Right ventricle myocardium inferior (tissue), 1 donor: ENCODE data around the gene DVL1. TPM values are rescaled to one million over a fixed set of nuclear protein-coding genes. Genes with fewer than 3 reads are reported as not detected.

Source experiments
- ATAC-seq: fragments of 200-7000 bp; cut with Tn5 transposase; one replicate; pipeline ENCODE4 v1.9.1; 2020; ENCODE audit warnings: mild to moderate bottlenecking, moderate library complexity
- DNase-seq: peaks from one replicate; pipeline ENCODE4 v3.0.0; 2021; ENCODE audit errors: missing footprints
- intact Hi-C: fragments of 100-400 bp; cut with DNase I; formaldehyde crosslinking; loops from one replicate; pipeline ENCODE4 v1.11.0; 2022
- total RNA-seq: library from RNA; stranded (reverse); fragmentation: NEBNext Ultra II Directional; extraction: Animal tissue kit (Norgen Biotek cat#: 25700); gene quantifications from one replicate; pipeline ENCODE4 v1.2.1, GENCODE V29; 2021
- donor health status: DM: no; HTN: yes; CAD: no; lungs with severe emphysema.

The DVL1 gene
- total RNA-seq, 1 donor from 2014 or later, result 119 TPM

GRCh38 chr1:1296070-1297061, 52.9 kb downstream of the DVL1 start:
- intact Hi-C loops, result no loop called here
- no peak for DNase-seq
- ATAC-seq, result no peak

DNA sequence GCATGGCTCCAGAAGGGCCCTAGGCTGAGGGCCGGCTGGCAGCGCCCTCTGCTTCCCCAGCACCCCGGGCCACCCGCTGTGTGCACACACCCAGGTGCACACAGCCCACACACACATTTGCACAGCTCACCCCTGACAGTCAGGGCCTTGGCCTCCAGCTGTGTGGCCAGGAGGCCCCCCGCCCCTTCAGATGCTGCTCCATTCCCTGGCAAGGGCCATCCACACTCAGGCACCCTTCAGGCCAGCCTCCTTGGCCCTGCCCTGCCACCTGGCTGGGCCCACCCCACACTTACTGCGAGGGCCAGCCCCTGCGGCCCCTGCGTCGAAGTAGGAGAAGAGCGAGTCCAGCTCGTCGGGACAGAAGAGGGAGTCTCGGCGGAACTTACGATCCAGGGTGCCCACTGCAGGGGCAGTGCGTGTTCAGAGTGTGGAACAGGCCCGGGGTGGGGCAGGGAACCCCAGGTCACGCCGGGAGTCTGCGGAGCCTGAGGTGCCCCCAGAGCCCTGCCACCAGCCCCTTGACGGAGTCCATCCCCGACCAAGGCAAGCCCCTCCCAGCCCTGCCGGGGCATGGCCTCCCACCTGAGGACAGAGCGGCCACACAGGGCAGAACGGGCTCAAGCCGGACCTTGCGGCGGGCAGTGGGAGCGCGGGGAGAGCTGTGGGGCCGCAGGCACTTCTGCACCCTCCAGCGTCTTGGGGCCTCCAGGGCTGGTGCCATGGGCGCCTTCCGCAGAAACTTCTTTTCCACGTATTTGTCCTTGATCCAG, 53.9 kb downstream of the DVL1 start:
- ATAC-seq (no peak), DNase-seq (no peak)
- intact Hi-C loops, result no loop called here

DNA sequence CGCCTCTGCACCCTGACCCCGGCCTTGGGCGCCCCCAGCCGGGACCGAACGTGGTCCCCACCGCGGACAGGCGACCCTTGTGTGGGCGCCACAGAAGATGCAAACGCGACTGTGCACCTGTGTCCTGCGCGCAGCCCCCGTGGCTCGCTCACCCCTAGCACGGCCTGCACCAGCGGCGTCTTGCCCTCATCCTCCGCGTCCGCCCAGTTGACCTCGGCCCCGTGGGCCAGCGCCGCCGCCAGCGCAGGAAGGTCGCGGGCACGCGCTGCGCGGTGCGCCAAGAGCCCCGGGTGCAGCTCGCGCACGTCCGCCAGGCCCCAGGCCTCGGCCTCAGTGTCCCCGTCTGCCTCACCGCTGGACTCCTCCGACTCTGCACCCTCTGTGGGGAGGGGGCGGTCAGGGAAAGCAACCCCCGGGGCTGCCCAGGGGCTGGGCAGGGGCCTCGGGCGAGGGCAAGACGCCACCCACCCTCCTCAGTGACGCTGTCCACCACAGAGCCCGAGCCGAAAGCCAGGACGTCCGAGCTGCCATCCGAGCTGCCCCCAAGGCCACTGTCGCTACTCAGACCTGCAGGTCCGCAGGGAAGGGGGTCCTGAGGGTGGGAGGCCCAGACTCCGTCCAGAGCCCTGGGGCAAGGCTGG, 54.8 kb downstream of the DVL1 start:
- DNase-seq, result no peak
- intact Hi-C loops, result no loop called here
- ATAC-seq, result no peak

DNA sequence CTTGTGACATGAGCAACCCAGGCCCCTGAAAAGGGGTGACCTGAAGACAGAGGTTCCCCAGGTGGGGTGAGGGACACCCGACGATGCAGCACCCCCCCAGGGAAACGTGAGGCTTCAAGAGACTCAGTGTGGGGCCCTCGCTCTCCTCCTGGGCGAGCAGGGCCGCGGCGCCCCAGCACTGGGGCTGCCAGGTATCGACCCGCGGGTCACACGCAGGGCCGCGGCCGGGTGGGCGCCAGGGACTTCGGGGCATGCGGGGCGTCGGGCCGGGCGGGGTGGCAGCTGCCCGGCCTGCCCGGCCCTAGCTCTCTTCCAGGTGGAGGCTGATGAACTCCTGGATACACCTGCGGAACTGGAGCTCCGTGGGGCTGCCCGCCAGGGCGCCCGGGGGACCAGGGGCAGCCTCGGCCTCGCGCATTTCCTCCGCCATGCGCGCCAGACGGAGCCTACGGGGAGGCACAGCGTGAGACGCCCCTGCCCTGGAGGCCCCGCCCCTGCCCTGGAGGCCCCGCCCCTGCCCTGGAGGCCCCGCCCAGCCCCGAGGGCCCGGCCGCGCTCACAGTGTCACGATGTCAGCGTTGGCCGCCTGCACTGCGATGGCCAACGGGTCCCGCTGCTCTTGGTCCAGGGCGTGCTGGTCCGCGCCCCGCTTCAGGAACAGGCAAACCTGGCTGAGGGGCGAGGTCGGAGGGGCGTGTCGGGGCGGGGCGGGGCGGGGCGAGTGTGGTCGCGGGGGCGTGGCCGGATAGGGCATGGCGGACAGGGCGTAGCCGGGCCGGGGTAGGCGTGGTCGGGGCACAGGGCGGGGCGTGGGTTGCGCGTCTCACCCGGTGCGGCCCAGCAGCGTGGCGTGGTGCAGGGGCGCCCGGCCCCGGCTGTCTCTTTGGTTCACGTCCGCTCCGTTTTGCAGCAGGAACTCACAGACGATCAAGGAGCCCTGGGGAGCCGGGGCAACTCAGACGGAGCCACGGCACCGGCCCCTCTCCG, 55.7 kb downstream of the DVL1 start:
- ATAC-seq, result no peak
- no peak for DNase-seq
- intact Hi-C loops, result no loop called here

DNA sequence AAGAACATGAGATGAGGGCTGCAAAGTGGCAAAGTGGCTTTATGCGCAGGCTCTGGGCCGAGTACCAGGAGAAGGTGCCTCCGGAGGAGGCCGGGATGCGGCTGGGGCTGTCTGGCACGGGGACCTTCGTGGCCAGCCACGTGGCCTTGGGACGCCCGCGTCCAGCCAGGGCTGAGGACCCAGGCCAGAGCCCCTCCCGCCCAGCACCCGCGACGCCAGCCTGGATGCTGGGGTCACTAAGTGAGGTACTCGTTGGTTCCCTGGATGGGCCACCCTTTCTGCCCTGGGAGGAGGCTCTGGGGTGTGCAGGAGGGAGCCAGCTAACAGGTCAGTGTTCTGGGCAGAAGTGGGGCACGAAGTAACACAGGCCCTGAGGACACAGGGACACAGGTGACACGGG, 56.4 kb downstream of the DVL1 start:
- intact Hi-C loops, result no loop called here
- no peak for ATAC-seq
- no peak for DNase-seq

DNA sequence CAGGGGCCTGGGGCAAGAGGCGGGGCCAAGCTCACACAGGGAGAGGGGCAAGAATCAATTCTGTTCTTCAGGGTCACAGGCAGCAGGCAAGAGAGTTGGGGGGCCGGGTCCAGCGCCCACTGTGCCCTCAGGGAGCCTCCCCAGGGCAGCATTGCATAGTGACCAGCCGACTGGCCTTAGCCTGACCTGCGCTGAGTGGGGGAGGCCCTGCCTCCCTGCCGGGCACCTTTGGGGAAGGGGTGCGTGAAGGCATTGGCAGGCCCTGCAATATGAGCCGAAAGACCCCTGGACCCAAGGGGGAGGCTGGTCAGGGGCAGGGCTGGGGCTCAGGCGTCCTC, 56.8 kb downstream of the DVL1 start:
- ATAC-seq (no peak), DNase-seq (no peak)
- intact Hi-C loops, result no loop called here

DNA sequence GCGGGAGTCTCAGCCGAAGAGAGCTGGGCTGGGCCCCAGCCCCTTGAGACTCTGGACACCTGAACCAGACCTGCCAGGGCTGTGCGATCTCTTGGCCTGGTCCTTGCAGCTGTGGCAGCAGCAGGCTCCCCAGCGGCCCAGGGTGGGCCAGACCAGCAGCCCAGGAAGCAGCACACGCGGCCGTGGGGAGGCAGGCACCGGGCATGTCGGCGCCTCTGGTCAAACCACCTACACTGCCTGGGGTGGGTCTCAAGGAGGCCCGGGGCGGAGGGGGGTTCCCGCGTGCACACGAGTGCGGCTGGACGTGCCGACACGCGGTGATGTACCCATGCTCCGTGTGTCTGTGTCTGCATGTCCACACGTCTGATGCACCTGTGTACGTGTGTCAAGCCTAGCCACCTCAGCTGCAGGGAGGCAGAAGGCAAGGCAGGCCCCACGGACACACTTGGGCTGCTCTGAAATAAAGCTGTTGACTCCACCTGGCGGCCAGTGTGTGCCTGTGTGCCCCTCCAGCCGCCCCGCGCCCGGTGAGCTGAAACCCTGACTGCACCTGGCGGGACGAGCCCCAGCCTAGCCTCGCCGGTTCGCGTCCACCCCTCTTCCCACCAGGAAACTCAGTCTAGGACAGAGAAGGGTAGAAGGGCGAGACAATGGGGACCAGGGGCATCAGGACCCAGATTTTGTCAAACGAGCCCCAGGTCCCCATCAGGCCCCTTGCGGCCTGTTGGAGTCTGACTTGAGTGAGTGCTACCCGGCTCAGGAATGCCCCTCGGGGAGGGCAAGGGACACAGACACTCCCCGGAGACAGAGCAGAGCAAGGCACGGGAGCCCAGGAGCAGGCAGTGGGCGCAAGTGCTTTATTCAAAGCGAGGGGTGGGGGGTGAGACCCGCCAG, 57.4 kb downstream of the DVL1 start:
- intact Hi-C loops, result loop anchor here (2.0 kb wide), 1 partner anchor 169 kb away; no protein-coding TSS in a partner anchor
- peak; percentile 78 for DNase-seq
- ATAC-seq, result peak; percentile 64

DNA sequence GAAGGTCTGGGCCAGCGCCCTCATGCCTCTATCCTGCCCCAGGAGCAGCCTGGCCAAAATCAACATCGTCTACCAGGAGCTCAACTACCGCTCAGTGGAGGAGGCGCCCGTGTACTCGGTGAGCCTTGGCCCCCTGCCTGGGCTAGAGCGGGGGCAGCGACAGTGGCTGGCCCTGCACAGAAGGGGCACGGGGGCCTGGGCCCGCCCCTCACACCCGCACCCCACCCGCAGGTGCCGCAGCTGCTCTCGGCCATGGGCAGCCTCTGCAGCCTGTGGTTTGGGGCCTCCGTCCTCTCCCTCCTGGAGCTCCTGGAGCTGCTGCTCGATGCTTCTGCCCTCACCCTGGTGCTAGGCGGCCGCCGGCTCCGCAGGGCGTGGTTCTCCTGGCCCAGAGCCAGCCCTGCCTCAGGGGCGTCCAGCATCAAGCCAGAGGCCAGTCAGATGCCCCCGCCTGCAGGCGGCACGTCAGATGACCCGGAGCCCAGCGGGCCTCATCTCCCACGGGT, 58.1 kb downstream of the DVL1 start:
- DNase-seq (peak; percentile 45), ATAC-seq (peak; percentile 6)
- intact Hi-C loops, result loop anchor here (2.0 kb wide), 1 partner anchor 168 kb away; no protein-coding TSS in a partner anchor

- intact Hi-C loops, result loop anchor here (2.0 kb wide), 1 partner anchor 167 kb away; no protein-coding TSS in a partner anchor
- no peak for ATAC-seq
- DNase-seq, result peak; percentile 74
Observed at GRCh38 chr1:1290238-1290731, 58.9 kb downstream of the DVL1 start.

DNA sequence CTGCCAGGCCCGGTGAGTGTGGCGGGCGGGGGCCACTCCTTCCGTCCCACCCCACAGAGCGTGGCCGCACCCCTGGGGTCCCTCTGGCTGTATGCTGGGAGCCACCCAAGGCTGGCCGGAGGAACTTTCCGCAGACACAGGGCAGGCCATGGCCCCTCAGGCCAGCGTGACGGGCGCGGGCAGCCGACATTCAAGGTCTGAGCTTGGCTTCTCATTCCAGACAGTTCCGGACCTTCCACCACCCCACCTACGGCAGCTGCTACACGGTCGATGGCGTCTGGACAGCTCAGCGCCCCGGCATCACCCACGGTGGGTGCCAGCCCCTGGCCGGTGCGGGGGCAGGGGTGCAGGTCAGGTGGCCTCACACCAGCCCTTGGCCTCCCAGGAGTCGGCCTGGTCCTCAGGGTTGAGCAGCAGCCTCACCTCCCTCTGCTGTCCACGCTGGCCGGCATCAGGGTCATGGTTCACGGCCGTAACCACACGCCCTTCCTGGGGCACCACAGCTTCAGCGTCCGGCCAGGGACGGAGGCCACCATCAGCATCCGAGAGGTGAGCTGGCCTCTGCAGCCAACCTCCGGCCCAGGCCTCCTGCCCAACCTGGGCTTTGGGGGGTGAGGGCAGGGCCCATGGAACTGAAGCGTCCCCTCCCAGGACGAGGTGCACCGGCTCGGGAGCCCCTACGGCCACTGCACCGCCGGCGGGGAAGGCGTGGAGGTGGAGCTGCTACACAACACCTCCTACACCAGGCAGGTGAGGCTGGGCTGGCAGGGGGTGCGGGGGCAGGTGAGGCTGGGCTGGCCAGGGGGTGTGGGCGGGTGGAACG, 61.7 kb downstream of the DVL1 start:
- intact Hi-C loops, result no loop called here

GRCh38 chr1:1286313-1287261, 62.6 kb downstream of the DVL1 start:
- ATAC-seq, result no peak
- intact Hi-C loops, result no loop called here
- peak; percentile 37 for DNase-seq

More for the DNA sequence above, 61.7 kb downstream of the DVL1 start:
- DNase-seq, result no peak
- ATAC-seq, result no peak

GRCh38 chr1:1285611-1286311, 63.5 kb downstream of the DVL1 start:
- DNase-seq (peak; percentile 68), ATAC-seq (no peak)
- intact Hi-C loops, result no loop called here
